Measurements from ENCODE around the gene FOXL3. TPM values are rescaled to one million over a fixed set of nuclear protein-coding genes. Genes with fewer than 3 reads are reported as not detected.

Gene FOXL3
- total RNA-seq, 1 donor from 2014 or later, result not detected

DNA sequence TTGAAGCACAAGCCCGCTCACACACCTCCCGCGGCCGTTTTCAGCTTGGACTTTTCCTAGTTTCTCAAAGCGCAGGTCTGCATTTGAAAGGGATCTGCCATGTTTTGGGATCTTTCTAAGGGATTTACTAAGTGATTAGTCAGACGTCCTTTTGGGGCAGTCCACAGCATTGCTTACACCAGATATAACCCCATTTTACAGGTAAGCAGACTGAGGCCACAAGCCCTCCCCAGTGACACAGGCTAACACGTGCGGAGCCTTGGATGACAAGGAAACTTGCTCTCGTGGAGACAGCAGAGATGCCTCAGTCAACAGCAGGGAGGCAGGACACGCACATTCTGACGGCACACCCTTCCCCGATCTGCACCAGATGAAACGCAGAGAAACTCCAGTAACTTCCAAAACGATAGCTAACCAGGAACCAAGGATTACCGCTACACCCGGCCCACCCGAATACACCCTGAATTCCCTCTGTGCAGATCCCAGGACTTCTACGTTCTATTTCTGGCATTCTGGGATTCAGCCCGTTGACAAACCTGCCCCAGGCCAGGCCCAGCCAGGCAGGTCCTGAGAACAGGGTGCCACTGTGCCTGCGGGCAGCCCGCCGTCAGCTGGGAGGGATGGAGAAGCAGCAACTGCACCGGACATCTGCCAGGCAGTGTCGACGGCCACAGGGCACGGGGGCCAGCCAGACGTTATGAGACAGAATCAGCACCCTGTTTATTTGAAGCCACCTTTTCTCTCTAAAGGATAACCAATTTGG lies 27.9 kb downstream of the FOXL3 start:
- no peak overlapping the region for H3K27ac Mint-ChIP-seq (ENCODE audit: unreplicated experiment)
- H3K9me3 Mint-ChIP-seq (ENCODE audit: low read depth), result peaks cover 4% of the 10 kb centered on the region
- H3K4me3 Mint-ChIP-seq (ENCODE audit: unreplicated experiment), result no peak overlapping the region
- H3K36me3 Mint-ChIP-seq (ENCODE audit: low read depth), result peaks cover 7% of the 10 kb centered on the region
- no peak for TF ChIP-seq CTCF (IDR thresholded peaks at IDR 0.05)
- H3K4me1 Mint-ChIP-seq (ENCODE audit: low read depth), result peaks cover 6% of the 10 kb centered on the region
- peaks cover 48% of the 10 kb centered on the region for H3K27me3 Mint-ChIP-seq (ENCODE audit: low read depth)
- peak; percentile 65 for DNase-seq (ENCODE audit: low spot score)

GRCh38 chr7:318476-318875 lies 28.5 kb downstream of the FOXL3 start:
- no peak overlapping the region for H3K4me3 Mint-ChIP-seq (ENCODE audit: unreplicated experiment)
- no peak for TF ChIP-seq CTCF (IDR thresholded peaks at IDR 0.05)

DNA sequence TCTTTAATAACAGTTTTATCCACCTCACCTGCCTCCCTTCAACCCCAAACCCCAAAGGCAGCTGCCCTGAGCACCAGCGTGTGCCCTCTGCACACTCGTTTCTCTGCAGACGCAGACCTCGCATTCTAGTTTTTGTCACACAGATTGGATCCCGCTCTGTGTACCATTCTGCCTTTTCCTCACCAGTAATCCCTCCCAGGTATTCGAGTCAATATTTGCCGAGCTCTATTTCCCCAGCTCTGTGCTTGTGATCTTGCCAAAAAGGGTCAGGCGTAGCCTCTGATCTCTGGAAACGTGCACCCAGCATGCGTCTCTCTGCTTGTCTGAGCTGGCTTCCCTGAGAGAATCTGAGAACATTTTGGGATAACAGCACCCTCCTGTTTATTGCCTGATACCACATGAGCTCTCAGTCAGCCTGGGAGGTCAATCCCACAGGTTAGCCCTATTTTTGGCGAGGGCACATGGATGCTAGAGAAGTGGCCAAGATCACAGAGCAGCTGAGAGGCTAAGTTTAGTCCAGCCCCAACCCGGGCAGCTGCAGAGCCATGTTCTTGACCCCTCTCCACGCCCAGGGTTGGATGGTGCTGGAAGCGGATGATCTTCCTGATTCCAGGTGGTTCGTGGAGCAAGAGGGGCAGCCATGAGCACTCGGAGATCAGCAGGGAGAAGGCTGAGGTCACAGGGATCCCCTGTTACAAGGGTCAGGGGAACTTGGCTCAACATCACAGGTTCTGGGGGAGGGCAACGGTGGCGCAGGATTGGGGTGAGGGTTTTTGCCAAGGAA lies 29.1 kb downstream of the FOXL3 start:
- Mint-ChIP-seq H3K27me3 (ENCODE audit: low read depth) (peaks cover 40% of the 10 kb centered on the region), H3K36me3 (ENCODE audit: low read depth) (peaks cover 7% of the 10 kb centered on the region), H3K9me3 (ENCODE audit: low read depth) (peaks cover 4% of the 10 kb centered on the region), H3K4me1 (ENCODE audit: low read depth) (peaks cover 6% of the 10 kb centered on the region), H3K27ac (ENCODE audit: unreplicated experiment) (no peak overlapping the region), H3K4me3 (ENCODE audit: unreplicated experiment) (no peak overlapping the region)
- TF ChIP-seq CTCF (IDR thresholded peaks at IDR 0.05), result no peak
- peak; percentile 54 for DNase-seq (ENCODE audit: low spot score)

More at GRCh38 chr7:318476-318875, 28.5 kb downstream of the FOXL3 start:
- peak; percentile 67 for DNase-seq (ENCODE audit: low spot score)
- Mint-ChIP-seq H3K27ac (ENCODE audit: unreplicated experiment) (no peak overlapping the region), H3K4me1 (ENCODE audit: low read depth) (peaks cover 6% of the 10 kb centered on the region), H3K27me3 (ENCODE audit: low read depth) (peaks cover 43% of the 10 kb centered on the region), H3K36me3 (ENCODE audit: low read depth) (peaks cover 7% of the 10 kb centered on the region), H3K9me3 (ENCODE audit: low read depth) (peaks cover 4% of the 10 kb centered on the region)

- Mint-ChIP-seq H3K4me1 (ENCODE audit: low read depth) (peaks cover 6% of the 10 kb centered on the region), H3K27ac (ENCODE audit: unreplicated experiment) (no peak overlapping the region), H3K27me3 (ENCODE audit: low read depth) (peaks cover 34% of the 10 kb centered on the region), H3K36me3 (ENCODE audit: low read depth) (peaks cover 6% of the 10 kb centered on the region), H3K4me3 (ENCODE audit: unreplicated experiment) (no peak overlapping the region), H3K9me3 (ENCODE audit: low read depth) (no peaks in the 10 kb centered on the region)
- no peak for TF ChIP-seq CTCF (IDR thresholded peaks at IDR 0.05)
- DNase-seq (ENCODE audit: low spot score), result peak; percentile 7
Measured at GRCh38 chr7:320297-320696, 30.3 kb downstream of the FOXL3 start.

- H3K4me1 Mint-ChIP-seq (ENCODE audit: low read depth), result peaks cover 8% of the 10 kb centered on the region
- no peaks in the 10 kb centered on the region for H3K9me3 Mint-ChIP-seq (ENCODE audit: low read depth)
- H3K36me3 Mint-ChIP-seq (ENCODE audit: low read depth), result no peaks in the 10 kb centered on the region
- H3K27me3 Mint-ChIP-seq (ENCODE audit: low read depth), result peaks cover 25% of the 10 kb centered on the region
- H3K27ac Mint-ChIP-seq (ENCODE audit: unreplicated experiment), result no peak overlapping the region
- DNase-seq (ENCODE audit: low spot score), result peak; percentile 92
- peak; percentile 97 for TF ChIP-seq CTCF (IDR thresholded peaks at IDR 0.05)
- H3K4me3 Mint-ChIP-seq (ENCODE audit: unreplicated experiment), result no peak overlapping the region
Measured at GRCh38 chr7:322111-322671, 32.2 kb downstream of the FOXL3 start.

Data from chondrocyte (in vitro differentiated cells).